Liver (tissue), 9 donors: ENCODE data around the gene CFAP73. TPM values are rescaled to one million over a fixed set of nuclear protein-coding genes. Genes with fewer than 3 reads are reported as not detected.

ENCODE experiments used
- DNase-seq: peaks from one replicate; pipeline ENCODE4 v3.0.0-alpha.2; 2017; ENCODE audit warnings: low spot score
- H3K27ac ChIP-seq, 2 donors: one replicate each; pipeline ENCODE4 v1.7.0; 2013; ENCODE audit warnings: inconsistent platforms in 2 of 2, low read length in 2 of 2, control low read depth in 1 of 2, low read depth in 1 of 2, mild to moderate bottlenecking in 1 of 2
- H3K27me3 ChIP-seq, 4 donors: one replicate each; pipeline versions ENCODE4 v1.6.1 to v1.7.0; 2013; ENCODE audit warnings: low read length in 3 of 4, inconsistent platforms in 1 of 4, mild to moderate bottlenecking in 1 of 4, moderate library complexity in 1 of 4; ENCODE audit not compliant: control insufficient read depth in 4 of 4, insufficient read depth in 4 of 4
- H3K36me3 ChIP-seq, 4 donors: one replicate each; pipeline versions ENCODE4 v1.6.1 to v1.7.0; 2013; ENCODE audit warnings: low read length in 3 of 4, mild to moderate bottlenecking in 3 of 4, low read depth in 1 of 4, moderate library complexity in 1 of 4; ENCODE audit not compliant: control insufficient read depth in 4 of 4, insufficient read depth in 3 of 4
- H3K4me1 ChIP-seq, 4 donors: one replicate each; pipeline versions ENCODE4 v1.6.1 to v1.7.0; 2013; ENCODE audit warnings: low read length in 3 of 4, mild to moderate bottlenecking in 3 of 4, moderate library complexity in 1 of 4; ENCODE audit not compliant: control insufficient read depth in 4 of 4, insufficient read depth in 4 of 4
- H3K4me3 ChIP-seq, 3 donors: one replicate each; pipeline versions ENCODE4 v1.6.1 to v1.7.0; 2013; ENCODE audit warnings: low read length in 3 of 3, control low read depth in 1 of 3, low read depth in 1 of 3, mild to moderate bottlenecking in 1 of 3
- H3K9ac ChIP-seq, 2 donors: one replicate each; pipeline ENCODE4 v1.7.0; 2013; ENCODE audit warnings: low read length in 2 of 2, mild to moderate bottlenecking in 2 of 2, moderate library complexity in 2 of 2, control low read depth in 1 of 2, low read depth in 1 of 2
- H3K9me3 ChIP-seq, 4 donors: one replicate each; pipeline versions ENCODE4 v1.6.1 to v1.7.0; 2013; ENCODE audit warnings: low read length in 3 of 4; ENCODE audit not compliant: control insufficient read depth in 4 of 4
- EGR1 ChIP-seq, 2 donors: IDR thresholded peaks; 2 replicates each; pipeline ENCODE4 v1.6.1; 2016 to 2018; ENCODE audit warnings: antibody characterized with exemption in 2 of 2, low read depth in 2 of 2
- FOXA1 ChIP-seq: IDR thresholded peaks from 2 replicates; pipeline ENCODE4 v1.6.1; 2016; ENCODE audit warnings: antibody characterized with exemption
- FOXA2 ChIP-seq: IDR thresholded peaks from 2 replicates; pipeline ENCODE4 v1.6.1; 2016; ENCODE audit warnings: antibody characterized with exemption
- GABPA ChIP-seq, 2 donors: IDR thresholded peaks in 1 of 2; conservative IDR thresholded peaks in 1 of 2; 2 replicates each; pipeline ENCODE4 v1.6.1; 2016; ENCODE audit warnings: antibody characterized with exemption in 2 of 2, mild to moderate bottlenecking in 1 of 2, moderate library complexity in 1 of 2
- HNF4A ChIP-seq, 2 donors: conservative IDR thresholded peaks; 2 replicates each; pipeline ENCODE4 v1.6.1; 2016; ENCODE audit warnings: antibody characterized with exemption in 2 of 2, mild to moderate bottlenecking in 2 of 2
- HNF4G ChIP-seq: IDR thresholded peaks from 2 replicates; pipeline ENCODE4 v1.6.1; 2016; ENCODE audit warnings: antibody characterized with exemption
- JUND ChIP-seq, 2 donors: IDR thresholded peaks; 2 replicates each; pipeline ENCODE4 v1.6.1; 2016; ENCODE audit warnings: antibody characterized with exemption in 2 of 2
- MAX ChIP-seq: IDR thresholded peaks from 2 replicates; pipeline ENCODE4 v1.6.1; 2016; ENCODE audit warnings: antibody characterized with exemption
- NR2F2 ChIP-seq: IDR thresholded peaks from 2 replicates; pipeline ENCODE4 v1.6.1; 2016; ENCODE audit warnings: antibody characterized with exemption
- RAD21 ChIP-seq, 2 donors: IDR thresholded peaks; 2 replicates each; pipeline ENCODE4 v1.6.1; 2016; ENCODE audit warnings: antibody characterized with exemption in 2 of 2, mild to moderate bottlenecking in 2 of 2
- REST ChIP-seq: IDR thresholded peaks from 2 replicates; pipeline ENCODE4 v1.6.1; 2016; ENCODE audit warnings: antibody characterized with exemption, mild to moderate bottlenecking
- RXRA ChIP-seq, 2 donors: IDR thresholded peaks; 2 replicates each; pipeline ENCODE4 v1.6.1; 2017 to 2018; ENCODE audit warnings: antibody characterized with exemption in 2 of 2, mild to moderate bottlenecking in 1 of 2
- TAF1 ChIP-seq: conservative IDR thresholded peaks from 2 replicates; pipeline ENCODE4 v1.6.1; 2016; ENCODE audit warnings: antibody characterized with exemption, mild to moderate bottlenecking
- YY1 ChIP-seq: IDR thresholded peaks from 2 replicates; pipeline ENCODE4 v1.6.1; 2016; ENCODE audit warnings: antibody characterized with exemption, mild to moderate bottlenecking
- WGBS: extraction: QIAGEN DNeasy Blood & Tissue Kit; methylation state at CpG from one replicate; pipeline ENCODE4 v1.1.7; 2013; 5-methylcytosine and 5-hydroxymethylcytosine counted together
- polyA plus RNA-seq, 2 donors: library from polyadenylated mRNA; stranded (reverse) in 1 of 2; unstranded in 1 of 2; fragments of 200-250 nt in 1 of 2; fragments of >200 nt in 1 of 2; fragmentation: Nextera tagmentation in 1 of 2; extraction: Ambion mirVana in 1 of 2; gene quantifications; one replicate each; pipeline versions ENCODE4 v1.2.1 to v1.2.3, GENCODE V29; 2013 to 2015
- total RNA-seq, 2 donors: library from RNA; depleted of rRNA; stranded (reverse); fragments of >200 nt; gene quantifications; one replicate each; pipeline ENCODE4 v1.2.3, GENCODE V29; 2014
- TF ChIP-seq, protein P1 (sequence below): fragments of 150-350 bp; IDR thresholded peaks from 2 replicates; pipeline ENCODE4 v1.5.1; 2017; ENCODE audit warnings: improper control_type of control experiment, low read depth, low read length; ENCODE audit not compliant: missing input control
- TF ChIP-seq, protein P2 (sequence below): IDR thresholded peaks from 2 replicates; pipeline ENCODE4 v1.6.1; 2016; ENCODE audit warnings: antibody characterized with exemption
- TF ChIP-seq, protein P3 (sequence below): IDR thresholded peaks from 2 replicates; pipeline ENCODE4 v1.6.1; 2016; ENCODE audit warnings: antibody characterized with exemption
- donor health status: healthy.
- donor health status: healthy.
- donor health status: healthy.
- donor health status: healthy.
- donor health status: healthy.

Gene CFAP73
- total and polyA plus RNA-seq, 4 donors, result 0.18 to 0.19 TPM; not detected in 2

GRCh38 chr12:113179023-113179422 lies 29.5 kb downstream of the CFAP73 start:
- no peak for TF ChIP-seq FOXA2
- TF ChIP-seq YY1, result no peak
- TF ChIP-seq JUND (IDR thresholded peaks at IDR 0.05), result no peak
- TF ChIP-seq FOXA1, result no peak
- TF ChIP-seq RXRA (IDR thresholded peaks at IDR 0.05), result no peak
- TF ChIP-seq, protein P1, sequence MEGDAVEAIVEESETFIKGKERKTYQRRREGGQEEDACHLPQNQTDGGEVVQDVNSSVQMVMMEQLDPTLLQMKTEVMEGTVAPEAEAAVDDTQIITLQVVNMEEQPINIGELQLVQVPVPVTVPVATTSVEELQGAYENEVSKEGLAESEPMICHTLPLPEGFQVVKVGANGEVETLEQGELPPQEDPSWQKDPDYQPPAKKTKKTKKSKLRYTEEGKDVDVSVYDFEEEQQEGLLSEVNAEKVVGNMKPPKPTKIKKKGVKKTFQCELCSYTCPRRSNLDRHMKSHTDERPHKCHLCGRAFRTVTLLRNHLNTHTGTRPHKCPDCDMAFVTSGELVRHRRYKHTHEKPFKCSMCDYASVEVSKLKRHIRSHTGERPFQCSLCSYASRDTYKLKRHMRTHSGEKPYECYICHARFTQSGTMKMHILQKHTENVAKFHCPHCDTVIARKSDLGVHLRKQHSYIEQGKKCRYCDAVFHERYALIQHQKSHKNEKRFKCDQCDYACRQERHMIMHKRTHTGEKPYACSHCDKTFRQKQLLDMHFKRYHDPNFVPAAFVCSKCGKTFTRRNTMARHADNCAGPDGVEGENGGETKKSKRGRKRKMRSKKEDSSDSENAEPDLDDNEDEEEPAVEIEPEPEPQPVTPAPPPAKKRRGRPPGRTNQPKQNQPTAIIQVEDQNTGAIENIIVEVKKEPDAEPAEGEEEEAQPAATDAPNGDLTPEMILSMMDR, result no peak
- TF ChIP-seq, protein P2, sequence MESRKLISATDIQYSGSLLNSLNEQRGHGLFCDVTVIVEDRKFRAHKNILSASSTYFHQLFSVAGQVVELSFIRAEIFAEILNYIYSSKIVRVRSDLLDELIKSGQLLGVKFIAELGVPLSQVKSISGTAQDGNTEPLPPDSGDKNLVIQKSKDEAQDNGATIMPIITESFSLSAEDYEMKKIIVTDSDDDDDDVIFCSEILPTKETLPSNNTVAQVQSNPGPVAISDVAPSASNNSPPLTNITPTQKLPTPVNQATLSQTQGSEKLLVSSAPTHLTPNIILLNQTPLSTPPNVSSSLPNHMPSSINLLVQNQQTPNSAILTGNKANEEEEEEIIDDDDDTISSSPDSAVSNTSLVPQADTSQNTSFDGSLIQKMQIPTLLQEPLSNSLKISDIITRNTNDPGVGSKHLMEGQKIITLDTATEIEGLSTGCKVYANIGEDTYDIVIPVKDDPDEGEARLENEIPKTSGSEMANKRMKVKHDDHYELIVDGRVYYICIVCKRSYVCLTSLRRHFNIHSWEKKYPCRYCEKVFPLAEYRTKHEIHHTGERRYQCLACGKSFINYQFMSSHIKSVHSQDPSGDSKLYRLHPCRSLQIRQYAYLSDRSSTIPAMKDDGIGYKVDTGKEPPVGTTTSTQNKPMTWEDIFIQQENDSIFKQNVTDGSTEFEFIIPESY, result no peak
- no peak for TF ChIP-seq HNF4A (conservative IDR thresholded peaks at IDR 0.05)
- TF ChIP-seq EGR1 (IDR thresholded peaks at IDR 0.05; ENCODE audit: low read depth in 2 of 2), result no peak
- no peak for TF ChIP-seq GABPA (IDR thresholded peaks at IDR 0.05 in 1 of 2, conservative IDR thresholded peaks at IDR 0.05 in 1 of 2)
- TF ChIP-seq MAX, result no peak
- no peak for TF ChIP-seq TAF1
- no peak for TF ChIP-seq NR2F2
- TF ChIP-seq, protein P3, sequence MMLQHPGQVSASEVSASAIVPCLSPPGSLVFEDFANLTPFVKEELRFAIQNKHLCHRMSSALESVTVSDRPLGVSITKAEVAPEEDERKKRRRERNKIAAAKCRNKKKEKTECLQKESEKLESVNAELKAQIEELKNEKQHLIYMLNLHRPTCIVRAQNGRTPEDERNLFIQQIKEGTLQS, result no peak
- TF ChIP-seq REST, result no peak
- TF ChIP-seq RAD21 (IDR thresholded peaks at IDR 0.05), result no peak
- no peak for TF ChIP-seq HNF4G
- H3K9me3 ChIP-seq, result no peaks in the 10 kb centered on the region
- H3K36me3 ChIP-seq, result peaks cover 11 to 51% (median 36%) of the 10 kb centered on the region in 4 donors
- DNase-seq, result no peak
- WGBS, result 95% methylated on average over 14 of the region's 14 CpGs
- H3K27ac ChIP-seq, result no peak overlapping the region
- H3K4me1 ChIP-seq, result peaks cover 0 to 11% (median 3%) of the 10 kb centered on the region in 4 donors
- H3K4me3 ChIP-seq, result no peak overlapping the region
- no peaks in the 10 kb centered on the region for H3K27me3 ChIP-seq
- no peak overlapping the region for H3K9ac ChIP-seq

GRCh38 chr12:113180333-113180732 lies 30.8 kb downstream of the CFAP73 start:
- H3K4me3 ChIP-seq, result no peak overlapping the region
- DNase-seq, result no peak
- TF ChIP-seq YY1 (no peak), EGR1 (IDR thresholded peaks at IDR 0.05; ENCODE audit: low read depth in 2 of 2) (no peak), RAD21 (IDR thresholded peaks at IDR 0.05) (no peak), HNF4G (no peak), GABPA (IDR thresholded peaks at IDR 0.05 in 1 of 2, conservative IDR thresholded peaks at IDR 0.05 in 1 of 2) (no peak), JUND (IDR thresholded peaks at IDR 0.05) (no peak), REST (no peak), MAX (no peak), RXRA (IDR thresholded peaks at IDR 0.05) (no peak), NR2F2 (no peak)
- TF ChIP-seq, protein P2, result no peak
- TF ChIP-seq, protein P3, result no peak
- no peaks in the 10 kb centered on the region for H3K9me3 ChIP-seq
- H3K27ac ChIP-seq, result no peak overlapping the region
- H3K27me3 ChIP-seq, result no peaks in the 10 kb centered on the region
- H3K9ac ChIP-seq, result no peak overlapping the region
- H3K4me1 ChIP-seq, result peaks cover 2 to 18% (median 6%) of the 10 kb centered on the region in 4 donors
- H3K36me3 ChIP-seq, result peaks cover 11 to 46% (median 36%) of the 10 kb centered on the region in 4 donors
- 81% methylated on average over 4 of the region's 4 CpGs for whole genome bisulfite sequencing
